Inflammatory macrophage (primary cell): Measurements from ENCODE around the gene TNFRSF21.
A peak's percentile ranks its signal among the peaks of the same experiment; 100 is the strongest.
"Not testable (repeated sequence)": the region's sequence is repeated elsewhere in the genome, so short reads cannot be mapped to it uniquely, and the experiment has no call there.

Source experiments
- DNase-seq, 2 donors: peaks; one replicate each; pipeline ENCODE4 v3.0.0-alpha.2; 2020 to 2022
- total RNA-seq, 18 experiments: gene quantifications; one replicate each; lab custom pipeline; 2026; ENCODE audit warnings: mixed read lengths in 6 of 18, inconsistent platforms in 2 of 18; lab: John Stamatoyannopoulos, UW

TNFRSF21 gene
- total RNA-seq, result 15.8 to 192 (median 44.8) reads per million in 18 experiments

- DNase-seq, result peak; percentile 92 to 94
These were observed at the start of gene TNFRSF21 for GRCh38 chr6:47309291-47310130. Gene TNFRSF21 (minus strand): TSS chr6:47309905. CDS start chr6:47309511, 394 bp downstream.

- DNase-seq, result no peak
These were observed 48.9 kb upstream of the TNFRSF21 start for GRCh38 chr6:47358440-47359225.

- DNase-seq, result peak; percentile 36 to 54
These were observed 48.1 kb upstream of the TNFRSF21 start for GRCh38 chr6:47357827-47358226.

- no peak for DNase-seq
These were observed 45.8 kb upstream of the TNFRSF21 start for GRCh38 chr6:47355496-47355895.

- DNase-seq, result peak; percentile 64 to 98
These were observed 44.2 kb upstream of the TNFRSF21 start for GRCh38 chr6:47353871-47354270.

GRCh38 chr6:47352966-47353365 lies 43.3 kb upstream of the TNFRSF21 start:
- DNase-seq, result no peak

- peak; percentile 27 to 37 for DNase-seq
These were observed 42.7 kb upstream of the TNFRSF21 start for GRCh38 chr6:47352194-47352920.

- no peak for DNase-seq
These were observed 41.9 kb upstream of the TNFRSF21 start for GRCh38 chr6:47351621-47352020.

GRCh38 chr6:47349931-47350330 lies 40.2 kb upstream of the TNFRSF21 start:
- no peak for DNase-seq

GRCh38 chr6:47348316-47348863 lies 38.7 kb upstream of the TNFRSF21 start:
- DNase-seq, result peak in 1 of 2 donors; percentile 48

- no peak for DNase-seq
These were observed 36.1 kb upstream of the TNFRSF21 start for GRCh38 chr6:47345761-47346160.

GRCh38 chr6:47344022-47344421 lies 34.3 kb upstream of the TNFRSF21 start:
- no peak for DNase-seq

- peak; percentile 32 to 50 for DNase-seq
These were observed 33.9 kb upstream of the TNFRSF21 start for GRCh38 chr6:47343600-47343999.

- no peak for DNase-seq
These were observed 33.1 kb upstream of the TNFRSF21 start for GRCh38 chr6:47342824-47343223.

- DNase-seq, result no peak
These were observed 27.8 kb upstream of the TNFRSF21 start for GRCh38 chr6:47337519-47337918.

GRCh38 chr6:47336334-47336733 lies 26.6 kb upstream of the TNFRSF21 start:
- no peak for DNase-seq

GRCh38 chr6:47335466-47335865 lies 25.8 kb upstream of the TNFRSF21 start:
- peak; percentile 63 to 84 for DNase-seq

GRCh38 chr6:47334334-47334733 lies 24.6 kb upstream of the TNFRSF21 start:
- no peak for DNase-seq

GRCh38 chr6:47328606-47329005 lies 18.9 kb upstream of the TNFRSF21 start:
- DNase-seq, result not testable (repeated sequence)

GRCh38 chr6:47328139-47328538 lies 18.4 kb upstream of the TNFRSF21 start:
- not testable (repeated sequence) for DNase-seq

GRCh38 chr6:47323887-47324286 lies 14.2 kb upstream of the TNFRSF21 start:
- DNase-seq, result no peak

- no peak for DNase-seq
These were observed 13.6 kb upstream of the TNFRSF21 start for GRCh38 chr6:47323321-47323720.

GRCh38 chr6:47321577-47321976 lies 11.9 kb upstream of the TNFRSF21 start:
- no peak for DNase-seq
